HEK293T (cell line): ENCODE measurements around the gene METTL26.

Source experiments
- BHLHE40 ChIP-seq: fragments of 450-650 bp; IDR thresholded peaks from 2 replicates; pipeline ENCODE4 v1.6.1; 2016; ENCODE audit warnings: mild to moderate bottlenecking, moderate library complexity, borderline replicate concordance
- ELF4 ChIP-seq: fragments of 450-650 bp; IDR thresholded peaks from 2 replicates; pipeline ENCODE4 v1.6.1; 2017; ENCODE audit warnings: antibody characterized with exemption
- FOXA1 ChIP-seq: fragments of 450-650 bp; IDR thresholded peaks from 2 replicates; pipeline ENCODE4 v1.6.1; 2016; ENCODE audit warnings: mild to moderate bottlenecking
- FOXK2 ChIP-seq: fragments of 450-650 bp; IDR thresholded peaks from 2 replicates; pipeline ENCODE4 v1.6.1; 2016; ENCODE audit warnings: mild to moderate bottlenecking
- HDGF ChIP-seq: fragments of 450-650 bp; IDR thresholded peaks from 2 replicates; pipeline ENCODE4 v1.6.1; 2017; ENCODE audit warnings: antibody characterized with exemption, borderline replicate concordance
- L3MBTL2 ChIP-seq: fragments of 450-650 bp; conservative IDR thresholded peaks from 2 replicates; pipeline ENCODE4 v1.6.1; 2016; ENCODE audit warnings: mild to moderate bottlenecking
- TARDBP ChIP-seq: fragments of 450-650 bp; IDR thresholded peaks from 2 replicates; pipeline ENCODE4 v1.6.1; 2016

- TF ChIP-seq L3MBTL2 (no peak), FOXA1 (no peak), TARDBP (no peak), BHLHE40 (no peak), FOXK2 (no peak), HDGF (no peak), ELF4 (no peak)
Observed at GRCh38 chr16:647173-647902, 11.2 kb upstream of the METTL26 start.
